ENCODE measurements around the gene GPHN. TPM values are rescaled to one million over a fixed set of nuclear protein-coding genes. Genes with fewer than 3 reads are reported as not detected.
A peak's percentile ranks its signal among the peaks of the same experiment; 100 is the strongest.

Gene GPHN
- total and polyA plus RNA-seq, 2 of the 4 experiments (the other 2 are of a cell fraction): 8.0 to 8.1 TPM

- Histone ChIP-seq H3K9ac (ENCODE audit: low read depth, low read length) (no peak overlapping the region), H3K9me1 (ENCODE audit: insufficient read depth, low read length) (no peaks in the 10 kb centered on the region), H3K56ac (ENCODE audit: extremely low read depth, insufficient read depth, low read length) (no peak overlapping the region), H3K14ac (replicated peaks; ENCODE audit: low read depth, low read length) (no peak overlapping the region), H3K36me3 (ENCODE audit: control insufficient read depth, insufficient read depth, low read length) (no peaks in the 10 kb centered on the region), H2AK9ac (replicated peaks; ENCODE audit: low read depth, low read length, poor library complexity) (no peak overlapping the region), H3K4me2 (ENCODE audit: low read depth, low read length) (no peak overlapping the region), H2BK15ac (ENCODE audit: low read depth, low read length) (no peak overlapping the region), H4K20me1 (ENCODE audit: insufficient read depth, low read length) (no peaks in the 10 kb centered on the region), H2BK5ac (ENCODE audit: low read depth, low read length, poor library complexity, severe bottlenecking) (no peak overlapping the region), H3K4me3 (ENCODE audit: insufficient read depth, low read depth, low read length) (no peak overlapping the region), H3K18ac (ENCODE audit: low read depth, low read length) (no peak overlapping the region), H3K9me3 (ENCODE audit: control insufficient read depth, insufficient read depth, low read length) (no peaks in the 10 kb centered on the region), H3K79me1 (ENCODE audit: low read depth in 1 of 2, low read length in 2 of 2) (no peaks in the 10 kb centered on the region), H2BK20ac (ENCODE audit: low read depth, low read length) (no peak overlapping the region), H3K27me3 (ENCODE audit: control insufficient read depth, insufficient read depth, low read length) (no peaks in the 10 kb centered on the region), H4K8ac (ENCODE audit: low read depth in 2 of 2, low read length in 2 of 2) (no peak overlapping the region), H2AK5ac (ENCODE audit: low read depth, low read length) (no peak overlapping the region), H2BK120ac (ENCODE audit: low read depth, low read length) (no peak overlapping the region), H3K4ac (ENCODE audit: low read depth, low read length) (no peak overlapping the region), H3K4me1 (ENCODE audit: control insufficient read depth, insufficient read depth, low read length) (no peaks in the 10 kb centered on the region), H4K91ac (ENCODE audit: insufficient read depth, low read depth, low read length) (no peak overlapping the region), H2AFZ (replicated peaks; ENCODE audit: low read length, poor library complexity) (no peak overlapping the region), H4K5ac (ENCODE audit: low read depth, low read length) (no peak overlapping the region), H3K23ac (ENCODE audit: low read depth, low read length) (no peak overlapping the region), H3K27ac (ENCODE audit: insufficient read depth, low read length) (no peak overlapping the region)
- BruUV-seq (replicated peaks): no TSS peak
- in situ Hi-C loops (cut with MboI; ENCODE audit: low sequenced_read_pairs): no loop called here
- ChIA-PET POLR2A (ENCODE audit: unreplicated experiment) (no interaction called here), CTCF (no interaction called here)
- no CpG with 5 or more reads among the region's 1 CpG for WGBS, 2 experiments (ENCODE audit: extremely low coverage in 2 of 2, insufficient read length in 1 of 2)
- intact Hi-C loops (cut with micrococcal nuclease): no loop called here
- TF ChIP-seq CEBPB (IDR thresholded peaks at IDR 0.05; ENCODE audit: low read depth, low read length) (peak; percentile 64; the same call in 1 of the 2 replicates), MAFK (IDR thresholded peaks at IDR 0.05; ENCODE audit: low read depth, low read length) (no peak), CHD1 (IDR thresholded peaks at IDR 0.05; ENCODE audit: low read depth, low read length) (no peak)
- DNase-seq: peak; percentile 17
- dilution Hi-C loops (cut with HindIII; ENCODE audit: low sequenced_read_pairs, unreplicated experiment): no loop called here
- peak; percentile 37; the same call in 1 of the 2 replicates for ATAC-seq (ENCODE audit: low read depth)
Observed at GRCh38 chr14:66920196-66920595, 412.2 kb downstream of the GPHN start.
